Stimulated activated CD4-positive, alpha-beta T cell treated with anti-CD3 and anti-CD28 coated beads, Interleukin-15, amount 100 ng/mL, for 1 hour (primary cell): Measurements from ENCODE around the gene DGKK.
"Not testable (repeated sequence)": the region's sequence is repeated elsewhere in the genome, so short reads cannot be mapped to it uniquely, and the experiment has no call there.

ENCODE experiments used
- DNase-seq, 2 donors: peaks; one replicate each; pipeline ENCODE4 v3.0.0-alpha.2; 2020; ENCODE audit warnings: low read depth in 1 of 2, low spot score in 1 of 2

Gene DGKK

GRCh38 chrX:50432829-50433289 lies 37.8 kb downstream of the DGKK start:
- no peak for DNase-seq

- no peak for DNase-seq
Measured at GRCh38 chrX:50431623-50432022, 39.0 kb downstream of the DGKK start.

- no peak for DNase-seq
Measured at GRCh38 chrX:50430917-50431575, 39.6 kb downstream of the DGKK start.

GRCh38 chrX:50428174-50428573 lies 42.5 kb downstream of the DGKK start:
- DNase-seq = no peak

- no peak for DNase-seq
Measured at GRCh38 chrX:50407976-50408375, 62.6 kb downstream of the DGKK start.

- no peak for DNase-seq
Measured at GRCh38 chrX:50403903-50404302, 66.7 kb downstream of the DGKK start.

- DNase-seq = no peak
Measured at GRCh38 chrX:50402886-50403285, 67.7 kb downstream of the DGKK start.

- no peak for DNase-seq
Measured at GRCh38 chrX:50393902-50394301, 76.7 kb downstream of the DGKK start.

- no peak for DNase-seq
Measured at GRCh38 chrX:50386520-50386919, 84.1 kb downstream of the DGKK start.

- DNase-seq = no peak
Measured at GRCh38 chrX:50381729-50382415, 88.8 kb downstream of the DGKK start.

GRCh38 chrX:50375481-50376267 lies 95.0 kb downstream of the DGKK start:
- DNase-seq = no peak

- DNase-seq = no peak
Measured at GRCh38 chrX:50372966-50373365, 97.7 kb downstream of the DGKK start.

- no peak for DNase-seq
Measured at GRCh38 chrX:50343917-50344316, 126.7 kb downstream of the DGKK start.

GRCh38 chrX:50333308-50333707 lies 137.3 kb downstream of the DGKK start:
- DNase-seq = no peak

GRCh38 chrX:50332668-50333067 lies 138.0 kb downstream of the DGKK start:
- DNase-seq = not testable (repeated sequence)

GRCh38 chrX:50327235-50327634 lies 143.4 kb downstream of the DGKK start:
- DNase-seq = no peak
